ENCODE data around the gene DRC1.

The DRC1 gene

DNA sequence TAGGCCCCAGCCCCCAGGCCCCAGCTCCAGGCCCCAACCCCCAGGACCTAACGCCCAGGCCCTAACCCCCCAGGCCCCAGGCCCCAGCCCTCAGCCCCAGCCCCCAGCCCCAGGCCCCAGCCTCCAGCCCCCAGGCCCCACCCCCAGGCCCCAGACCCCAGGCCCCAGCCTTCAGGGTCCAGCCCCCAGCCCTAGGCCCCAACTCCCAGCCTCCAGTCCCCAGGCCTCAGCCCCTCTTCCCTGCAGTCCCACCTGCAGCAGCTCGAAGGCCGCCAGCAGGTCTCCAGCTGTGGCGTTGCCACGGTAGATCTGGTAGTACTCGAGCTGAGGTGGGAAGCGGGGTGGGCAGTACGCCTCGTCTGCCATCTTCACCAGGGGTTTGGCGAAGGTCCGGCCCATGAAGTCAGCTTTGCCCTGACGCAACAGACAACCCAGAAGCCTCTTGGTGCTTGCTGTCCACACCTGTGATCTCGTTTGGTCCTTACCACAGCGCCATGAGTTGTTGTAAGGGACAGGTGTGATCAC, 72.6 kb downstream of the DRC1 start:
- TF ChIP-seq, protein P1, sequence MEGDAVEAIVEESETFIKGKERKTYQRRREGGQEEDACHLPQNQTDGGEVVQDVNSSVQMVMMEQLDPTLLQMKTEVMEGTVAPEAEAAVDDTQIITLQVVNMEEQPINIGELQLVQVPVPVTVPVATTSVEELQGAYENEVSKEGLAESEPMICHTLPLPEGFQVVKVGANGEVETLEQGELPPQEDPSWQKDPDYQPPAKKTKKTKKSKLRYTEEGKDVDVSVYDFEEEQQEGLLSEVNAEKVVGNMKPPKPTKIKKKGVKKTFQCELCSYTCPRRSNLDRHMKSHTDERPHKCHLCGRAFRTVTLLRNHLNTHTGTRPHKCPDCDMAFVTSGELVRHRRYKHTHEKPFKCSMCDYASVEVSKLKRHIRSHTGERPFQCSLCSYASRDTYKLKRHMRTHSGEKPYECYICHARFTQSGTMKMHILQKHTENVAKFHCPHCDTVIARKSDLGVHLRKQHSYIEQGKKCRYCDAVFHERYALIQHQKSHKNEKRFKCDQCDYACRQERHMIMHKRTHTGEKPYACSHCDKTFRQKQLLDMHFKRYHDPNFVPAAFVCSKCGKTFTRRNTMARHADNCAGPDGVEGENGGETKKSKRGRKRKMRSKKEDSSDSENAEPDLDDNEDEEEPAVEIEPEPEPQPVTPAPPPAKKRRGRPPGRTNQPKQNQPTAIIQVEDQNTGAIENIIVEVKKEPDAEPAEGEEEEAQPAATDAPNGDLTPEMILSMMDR (IDR thresholded peaks at IDR 0.05; ENCODE audit: extremely low read depth, missing control alignments) = no peak
- DNase-seq (ENCODE audit: low spot score) = no peak

DNA sequence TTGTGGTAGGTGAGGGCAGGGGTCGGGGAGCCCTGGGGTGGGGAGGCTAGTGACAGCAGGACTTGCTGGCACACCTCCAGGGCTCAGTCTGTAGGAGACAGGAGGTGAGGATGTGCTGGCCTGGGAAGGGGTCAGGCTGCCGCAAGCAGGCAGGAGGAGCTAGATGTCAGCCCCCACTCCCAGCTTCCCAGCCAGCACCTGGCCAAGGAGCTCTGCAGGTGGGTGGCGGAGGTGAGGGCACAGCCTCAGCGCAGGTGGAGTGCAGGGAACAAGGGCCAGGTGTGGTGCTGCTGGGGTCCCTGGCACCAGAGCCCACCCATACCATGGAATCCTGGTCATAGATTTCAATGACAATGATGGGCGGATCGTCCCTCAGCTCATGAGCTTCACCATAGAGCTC, 73.3 kb downstream of the DRC1 start:
- TF ChIP-seq, protein P1 (IDR thresholded peaks at IDR 0.05; ENCODE audit: extremely low read depth, missing control alignments) = no peak
- no peak for DNase-seq (ENCODE audit: low spot score)

DNA sequence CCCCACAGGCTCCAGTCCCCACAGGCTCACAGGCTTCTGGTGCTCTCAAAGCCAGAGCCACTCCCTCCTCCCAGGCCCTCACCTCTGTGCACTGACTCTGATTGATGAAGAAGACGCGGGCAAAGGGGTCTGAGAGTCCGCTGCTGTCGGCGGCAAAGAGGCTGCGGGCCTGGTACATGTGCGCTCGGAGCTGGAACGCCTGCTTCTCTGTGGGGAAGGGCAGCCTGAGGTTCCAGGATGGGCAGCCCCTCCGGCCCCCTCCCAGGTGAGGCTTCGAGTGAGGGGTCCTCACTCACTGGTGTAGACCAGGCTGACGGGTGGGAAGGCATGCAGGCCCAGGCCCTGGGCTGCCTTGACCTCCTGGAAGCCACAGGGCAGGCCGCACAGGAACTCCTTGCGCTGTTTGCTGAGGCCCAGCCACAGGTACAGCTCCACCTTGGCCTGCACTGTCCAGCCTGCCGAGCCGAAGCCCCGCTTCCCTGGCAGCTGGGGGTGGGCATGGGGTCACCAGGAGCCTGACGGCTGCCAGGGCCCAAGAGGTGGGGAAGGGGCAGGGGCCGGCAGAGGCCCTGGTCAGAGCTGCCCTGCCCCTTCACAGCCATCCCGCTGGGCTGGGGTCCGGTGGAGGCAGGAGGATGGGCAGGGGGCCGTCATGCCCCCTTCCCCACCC, 74.2 kb downstream of the DRC1 start:
- DNase-seq (ENCODE audit: low spot score) = no peak
- TF ChIP-seq, protein P1 (IDR thresholded peaks at IDR 0.05; ENCODE audit: extremely low read depth, missing control alignments) = no peak

DNA sequence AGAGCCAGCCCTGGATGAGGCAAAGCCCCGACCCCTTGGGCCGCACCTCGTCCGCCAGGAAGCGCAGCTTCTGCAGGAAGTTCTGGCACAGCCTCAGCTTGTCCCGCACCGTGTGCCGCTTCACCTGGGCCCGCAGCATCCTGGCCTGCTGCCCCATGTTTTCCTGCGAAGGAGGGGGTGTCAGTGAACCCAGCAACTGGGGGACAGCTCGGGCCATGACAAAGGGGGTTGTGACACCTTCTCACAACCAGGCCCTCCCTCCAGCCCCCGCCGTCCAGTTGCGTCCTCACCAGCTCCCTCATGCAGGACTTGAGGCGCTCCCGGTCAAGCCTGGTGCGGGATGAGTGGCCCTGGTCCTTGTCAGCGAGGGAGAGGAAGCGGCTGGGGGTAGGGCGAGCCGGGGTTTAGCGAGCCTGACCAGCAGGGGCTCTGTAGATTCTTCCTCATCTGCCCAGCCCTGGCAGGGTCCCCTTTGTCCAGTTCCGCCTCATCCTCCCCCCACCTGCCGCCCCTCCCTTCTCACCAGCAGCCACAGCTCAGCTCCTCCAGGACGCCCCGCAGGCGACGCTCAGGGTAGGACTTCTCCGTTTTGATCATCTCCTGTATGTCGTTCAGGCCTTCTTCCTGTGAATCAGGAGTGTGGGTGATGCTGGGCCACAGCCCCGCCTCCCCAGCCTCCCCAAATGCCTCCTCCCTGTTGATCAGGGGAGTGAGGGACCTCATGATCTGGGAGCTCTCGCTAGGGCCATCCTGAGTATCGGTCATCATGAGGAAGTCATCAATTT, 75.6 kb downstream of the DRC1 start:
- TF ChIP-seq, protein P1 (IDR thresholded peaks at IDR 0.05; ENCODE audit: extremely low read depth, missing control alignments) = no peak
- DNase-seq (ENCODE audit: low spot score) = no peak

DNA sequence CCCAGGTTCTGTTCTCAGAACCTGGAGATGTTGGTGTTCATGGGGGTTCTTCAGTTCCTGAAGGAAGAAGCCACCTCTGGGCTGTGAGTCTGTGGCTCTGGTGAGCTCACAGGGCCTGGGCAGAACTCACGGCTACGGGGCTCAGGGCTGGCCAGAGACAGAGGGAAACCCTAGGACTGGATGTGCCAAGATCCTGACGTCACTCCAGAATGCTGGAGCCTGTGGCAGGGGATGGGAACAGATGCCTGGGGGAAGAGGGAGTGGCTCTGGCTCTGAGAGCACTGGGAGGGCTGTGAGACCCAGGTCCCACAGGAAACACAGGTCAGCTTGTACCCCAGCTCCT, 76.2 kb downstream of the DRC1 start, which contains the start of gene OTOF:
Gene OTOF (minus strand): TSS at position 214 of the 343 bp plus-strand sequence.
- TF ChIP-seq, protein P1 (IDR thresholded peaks at IDR 0.05; ENCODE audit: extremely low read depth, missing control alignments) = no peak
- no peak for DNase-seq (ENCODE audit: low spot score)

GRCh38 chr2:26478366-26478765, 76.6 kb downstream of the DRC1 start:
- no peak for DNase-seq (ENCODE audit: low spot score)

More at GRCh38 chr2:26478366-26478765, 76.6 kb downstream of the DRC1 start:
- TF ChIP-seq, protein P1 (IDR thresholded peaks at IDR 0.05; ENCODE audit: extremely low read depth, missing control alignments) = no peak
